EL (cell line): ENCODE data around the gene ST7.
"Not testable (repeated sequence)": the region's sequence is repeated elsewhere in the genome, so short reads cannot be mapped to it uniquely, and the experiment has no call there.

Experiments used
- DNase-seq: peaks from one replicate; pipeline ENCODE4 v3.0.0-alpha.2; 2016

ST7 gene

DNA sequence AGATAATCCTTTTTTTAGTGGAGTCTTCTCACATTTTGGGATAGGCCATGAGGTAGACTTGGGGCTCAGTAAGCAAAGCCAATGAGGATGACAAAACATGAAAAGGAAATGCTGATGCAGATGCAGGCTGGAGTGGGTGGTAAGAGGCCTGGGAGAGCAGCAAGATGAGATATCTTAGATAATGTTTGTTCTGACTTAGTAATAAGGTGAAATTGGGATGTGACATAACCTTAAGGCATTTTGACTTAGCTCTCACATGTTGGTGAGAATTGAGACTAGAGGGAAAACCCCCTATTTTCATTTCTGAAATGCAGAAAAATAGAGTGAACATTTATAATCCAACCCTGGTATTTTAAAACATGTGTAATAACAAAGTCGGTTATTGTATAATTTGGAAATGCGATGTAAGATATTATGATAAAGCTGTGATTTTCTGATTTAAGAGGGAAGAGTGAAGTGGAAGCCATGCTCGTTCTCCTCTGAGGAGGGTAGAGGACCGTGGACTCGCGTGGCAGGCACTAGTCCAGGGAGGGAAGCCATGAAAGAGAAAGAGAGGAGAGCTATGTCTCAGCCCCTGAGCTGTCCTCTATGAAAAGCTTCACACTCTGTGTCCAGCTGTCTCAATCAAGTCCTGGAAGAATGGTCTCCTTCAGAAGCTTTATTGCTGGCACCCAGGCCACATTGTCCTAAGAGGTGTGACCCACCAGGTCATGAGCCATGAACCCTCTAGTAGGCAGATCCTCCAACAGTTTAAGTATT, 57.3 kb downstream of the ST7 start:
- peak; percentile 15 for DNase-seq

- no peak for DNase-seq
Measured at GRCh38 chr7:117011419-117012260, 58.3 kb downstream of the ST7 start.

- no peak for DNase-seq
Measured at GRCh38 chr7:117012284-117012683, 59.0 kb downstream of the ST7 start.

DNA sequence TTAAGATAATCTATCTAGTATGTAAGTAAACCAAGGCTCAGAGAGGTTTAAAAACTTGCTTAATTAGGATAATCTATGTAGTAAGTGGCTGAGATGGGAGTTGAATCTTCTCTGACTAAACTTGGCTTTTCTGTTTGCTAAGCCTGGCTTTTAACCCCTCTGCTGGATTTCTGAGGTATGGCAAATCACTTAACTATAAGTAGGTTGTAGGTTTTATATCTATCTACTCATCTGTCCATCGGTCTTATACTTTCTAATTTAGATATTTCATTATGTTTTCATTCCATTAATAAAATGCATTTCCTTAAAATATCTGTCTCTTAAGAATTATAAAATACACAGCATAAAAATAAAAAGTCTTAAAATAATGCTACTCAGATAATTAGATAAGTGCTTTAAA, 59.4 kb downstream of the ST7 start:
- DNase-seq: peak; percentile 39

DNA sequence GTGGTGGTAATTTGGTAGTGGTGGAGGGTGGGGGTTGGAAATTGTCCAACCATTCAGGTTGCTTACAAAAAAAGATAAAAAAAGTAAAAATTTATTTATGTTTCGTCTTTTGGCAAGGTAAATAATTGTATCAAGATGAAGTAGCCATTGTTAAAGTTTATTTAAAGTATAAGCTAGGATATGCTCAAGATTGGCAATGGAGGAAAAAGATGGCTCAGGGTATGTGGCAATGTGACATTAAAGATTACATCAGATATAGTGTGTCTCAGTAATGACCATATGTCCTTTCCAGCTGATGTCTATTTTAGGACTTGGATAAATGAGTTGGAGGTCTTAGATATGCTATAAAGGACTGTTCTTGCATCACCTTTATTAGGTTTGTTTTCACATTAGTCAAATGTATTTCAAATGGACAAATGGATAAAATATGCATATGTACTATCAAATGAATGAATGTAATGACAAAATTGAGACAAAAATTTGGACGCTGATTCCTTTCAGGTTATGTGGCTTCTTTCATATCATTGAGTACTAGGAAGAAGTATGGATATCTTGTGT, 60.9 kb downstream of the ST7 start:
- DNase-seq: no peak

GRCh38 chr7:117014673-117015133, 61.4 kb downstream of the ST7 start:
- DNase-seq: no peak

GRCh38 chr7:117015258-117016184, 62.2 kb downstream of the ST7 start:
- DNase-seq: no peak

GRCh38 chr7:117017017-117017451, 63.7 kb downstream of the ST7 start:
- no peak for DNase-seq

DNA sequence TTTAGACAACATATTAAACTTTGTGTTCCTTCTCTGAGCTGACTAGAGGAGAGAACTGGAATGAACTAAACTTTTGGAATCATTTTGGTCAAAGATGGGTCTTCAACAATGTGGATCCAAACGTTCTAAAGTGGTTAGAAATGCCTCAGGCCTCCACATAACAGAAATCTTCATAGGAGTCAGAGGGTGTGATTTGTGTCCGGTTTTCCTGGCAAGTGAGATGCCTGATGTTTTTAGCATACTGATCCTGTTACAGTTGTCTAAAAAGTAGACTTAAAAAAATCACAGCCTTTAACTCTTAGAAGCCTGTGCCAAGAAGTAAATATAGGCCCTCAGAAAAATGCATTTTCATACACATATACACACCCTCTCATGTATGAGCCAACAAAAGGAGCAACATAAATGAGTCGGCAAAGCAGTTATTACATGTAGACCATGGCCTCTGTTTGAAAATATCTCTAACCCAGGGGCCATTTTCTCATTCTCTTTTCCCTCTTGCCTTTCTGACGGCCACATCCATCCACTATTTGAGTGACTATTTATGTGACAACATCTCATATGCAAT, 64.5 kb downstream of the ST7 start:
- DNase-seq: peak; percentile 6

DNA sequence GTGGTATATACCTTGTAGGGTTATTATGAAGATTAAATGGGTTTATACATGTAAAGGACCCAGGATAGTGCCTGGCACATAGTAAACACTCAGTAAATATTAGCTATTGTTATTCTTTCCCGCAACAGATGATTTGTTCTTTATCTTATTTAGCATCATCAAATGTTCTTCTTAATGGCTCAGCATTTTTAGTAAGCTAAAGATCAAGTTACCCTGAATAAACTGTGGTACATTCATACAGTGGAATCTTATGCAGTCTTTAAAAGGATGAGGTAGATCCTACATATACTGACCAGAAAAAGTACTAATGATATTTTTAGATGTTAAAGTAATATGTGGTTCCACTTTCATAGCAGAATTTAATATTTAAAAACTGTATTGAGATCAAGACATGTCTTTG, 65.4 kb downstream of the ST7 start:
- no peak for DNase-seq

DNA sequence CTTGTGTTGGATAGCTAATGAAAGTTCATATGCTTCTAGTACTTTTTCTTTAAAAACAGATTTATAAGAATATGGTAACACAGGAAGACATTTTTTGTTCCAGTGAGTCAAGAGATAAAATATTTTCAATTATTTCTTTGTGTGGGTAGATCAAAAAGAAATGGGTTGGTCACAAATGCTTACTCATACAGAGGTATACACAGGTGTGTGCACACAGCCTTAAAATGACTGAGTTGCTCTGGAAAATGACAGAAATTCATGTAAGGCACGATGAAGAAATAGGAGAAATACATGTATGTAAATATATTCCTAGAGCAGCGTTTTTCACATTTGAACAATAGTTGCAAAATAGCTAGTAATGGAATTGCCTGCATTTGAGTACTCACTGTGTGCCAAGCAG, 66.0 kb downstream of the ST7 start:
- no peak for DNase-seq

DNA sequence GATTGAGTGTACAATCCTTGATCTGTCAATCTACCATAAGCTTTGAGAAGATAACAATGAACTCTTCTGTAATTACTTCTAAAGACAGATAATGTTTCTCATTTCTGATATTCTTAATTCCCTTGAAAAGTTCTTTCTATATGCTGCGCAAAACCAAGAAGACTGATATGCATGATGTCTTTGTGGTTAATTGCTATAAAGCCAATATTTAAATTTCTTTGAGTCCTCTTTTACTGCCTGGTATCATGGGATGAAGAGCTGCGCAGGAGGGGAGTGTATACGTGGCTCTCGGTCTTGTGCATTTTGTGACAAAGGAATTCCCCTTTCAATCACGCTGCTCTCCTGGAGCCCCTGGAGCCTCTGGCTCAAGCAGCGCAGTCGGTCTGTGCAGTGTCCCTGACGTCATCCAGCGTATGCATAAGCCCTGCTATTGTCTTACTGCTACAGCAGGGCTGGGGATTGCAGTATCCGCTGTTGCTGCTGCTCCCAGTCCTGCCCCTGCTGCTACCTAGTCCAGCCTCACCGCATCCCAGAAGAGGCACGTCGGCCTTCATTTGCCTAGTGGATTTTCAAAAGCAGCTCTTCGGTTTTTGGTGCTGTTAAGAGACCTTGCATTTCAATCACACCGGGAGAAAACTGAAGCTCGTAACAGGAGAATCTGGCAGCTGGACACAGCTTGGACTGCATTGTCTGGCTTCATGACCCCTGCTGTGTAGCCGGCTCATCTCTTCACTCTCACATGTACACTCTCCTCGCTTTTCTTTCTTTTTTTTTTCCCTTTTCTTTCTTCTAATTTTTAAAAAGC, 66.7 kb downstream of the ST7 start:
- peak; percentile 73 for DNase-seq

- DNase-seq: no peak
Measured at GRCh38 chr7:117020591-117020973, 67.3 kb downstream of the ST7 start.

GRCh38 chr7:117021366-117021765, 68.1 kb downstream of the ST7 start:
- DNase-seq: no peak

DNA sequence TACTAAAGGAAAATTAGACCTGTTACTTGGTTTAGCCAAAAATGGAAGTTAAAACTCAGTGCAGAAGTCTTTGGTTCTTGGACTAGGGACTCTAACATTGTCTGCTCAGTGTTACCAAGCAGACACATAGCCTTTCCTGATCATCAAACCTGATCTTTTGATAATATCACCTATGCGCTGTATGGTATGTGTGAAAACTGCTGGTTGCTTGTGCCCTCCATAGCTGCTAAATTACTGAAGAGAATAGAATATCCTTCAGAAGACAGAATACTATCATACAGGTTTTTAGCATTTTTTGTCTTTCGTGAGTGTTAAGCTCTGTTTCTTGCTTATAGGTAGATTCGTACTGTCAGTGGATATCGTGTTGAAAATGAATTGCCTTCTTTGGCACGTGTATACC, 68.7 kb downstream of the ST7 start:
- DNase-seq: no peak

GRCh38 chr7:117023325-117023854, 70.1 kb downstream of the ST7 start:
- no peak for DNase-seq

GRCh38 chr7:117024811-117025210, 71.5 kb downstream of the ST7 start:
- no peak for DNase-seq

GRCh38 chr7:117025891-117026290, 72.6 kb downstream of the ST7 start:
- peak; percentile 8 for DNase-seq

- not testable (repeated sequence) for DNase-seq
Measured at GRCh38 chr7:117030346-117030745, 77.0 kb downstream of the ST7 start.

DNA sequence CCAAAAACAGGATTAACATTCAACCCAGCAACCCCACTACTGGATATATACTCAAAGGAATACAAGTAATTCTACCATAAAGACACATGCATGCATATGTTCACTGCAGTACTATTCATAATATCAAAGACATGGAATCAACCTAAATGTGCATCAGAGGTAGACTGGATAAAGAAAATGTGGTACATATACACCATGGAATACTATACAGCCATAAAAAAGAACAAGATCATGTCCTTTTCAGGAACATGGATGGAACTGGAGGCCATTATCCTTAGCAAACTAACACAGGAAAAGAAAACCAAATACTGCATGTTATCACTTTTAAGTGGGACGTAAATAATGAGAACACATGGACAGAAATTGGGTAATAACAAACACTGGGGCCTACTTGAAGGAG, 77.5 kb downstream of the ST7 start:
- DNase-seq: not testable (repeated sequence)

DNA sequence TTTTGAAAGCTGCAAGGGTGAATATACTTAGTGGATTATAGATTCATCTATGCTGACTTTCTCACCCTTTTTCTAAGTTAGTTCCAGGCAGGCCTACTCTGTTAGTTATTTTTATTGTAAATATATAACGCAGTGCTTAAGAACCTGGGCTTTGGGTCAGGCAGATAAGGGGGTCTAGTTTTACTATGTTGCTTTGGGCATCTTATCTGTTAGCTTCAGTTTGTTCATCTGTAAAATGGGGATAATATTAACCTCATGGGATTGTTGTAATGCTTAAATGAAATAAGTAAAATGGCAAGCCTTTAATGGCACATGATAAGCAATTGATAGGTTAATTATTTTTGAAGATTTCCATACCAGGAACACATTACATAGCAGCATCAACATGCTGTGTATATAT, 79.5 kb downstream of the ST7 start:
- no peak for DNase-seq
